Fibroblast of skin of back (primary cell): ENCODE measurements around the gene DIRAS1.
"Not testable (repeated sequence)": the region's sequence is repeated elsewhere in the genome, so short reads cannot be mapped to it uniquely, and the experiment has no call there.

ENCODE experiments used
- DNase-seq: peaks from one replicate; pipeline ENCODE4 v3.0.0-alpha.2; 2013

The DIRAS1 gene

DNA sequence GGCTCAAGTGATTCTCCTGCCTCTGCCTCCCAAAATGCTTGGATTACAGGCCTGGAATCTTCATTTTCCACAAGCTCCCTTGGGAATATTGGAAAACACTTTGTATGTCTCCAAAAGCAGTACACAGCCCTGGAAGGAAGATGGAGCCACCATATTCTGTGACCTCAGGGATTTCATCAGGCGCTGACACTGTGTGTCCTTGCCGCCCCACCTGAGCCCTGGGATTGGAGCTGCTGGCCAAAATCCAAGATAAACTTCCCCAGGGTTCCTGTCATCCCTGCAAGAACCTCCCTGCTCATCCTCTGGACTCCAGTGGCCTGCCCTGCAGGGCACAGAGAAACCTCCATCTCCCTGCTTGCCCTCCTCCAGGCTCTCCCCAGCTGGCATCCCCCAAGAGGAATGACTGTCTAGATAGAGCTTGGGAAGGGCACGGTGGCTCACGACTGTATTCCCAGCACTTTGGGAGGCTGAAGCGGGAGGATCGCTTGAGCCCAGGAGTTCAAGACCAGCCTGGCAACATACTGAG, 17.4 kb downstream of the DIRAS1 start:
- no peak for DNase-seq

DNA sequence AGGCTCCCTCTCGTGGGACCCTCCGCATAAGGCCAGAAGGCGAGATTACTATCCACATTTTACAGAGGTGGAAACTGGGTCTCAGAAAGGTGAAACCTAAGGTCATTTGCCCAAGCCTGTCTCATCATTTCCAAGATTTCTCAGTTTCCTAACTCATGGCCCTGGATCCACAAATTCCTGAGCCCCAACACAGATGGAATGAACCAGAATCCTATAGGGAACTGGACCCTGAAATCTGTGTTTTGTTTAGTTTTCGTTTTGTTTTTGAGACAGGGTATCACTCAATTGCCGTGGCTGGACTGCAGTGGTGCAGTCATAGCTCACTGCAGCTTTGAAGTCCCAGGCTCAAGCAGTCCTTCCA, 18.1 kb downstream of the DIRAS1 start:
- DNase-seq = no peak

DNA sequence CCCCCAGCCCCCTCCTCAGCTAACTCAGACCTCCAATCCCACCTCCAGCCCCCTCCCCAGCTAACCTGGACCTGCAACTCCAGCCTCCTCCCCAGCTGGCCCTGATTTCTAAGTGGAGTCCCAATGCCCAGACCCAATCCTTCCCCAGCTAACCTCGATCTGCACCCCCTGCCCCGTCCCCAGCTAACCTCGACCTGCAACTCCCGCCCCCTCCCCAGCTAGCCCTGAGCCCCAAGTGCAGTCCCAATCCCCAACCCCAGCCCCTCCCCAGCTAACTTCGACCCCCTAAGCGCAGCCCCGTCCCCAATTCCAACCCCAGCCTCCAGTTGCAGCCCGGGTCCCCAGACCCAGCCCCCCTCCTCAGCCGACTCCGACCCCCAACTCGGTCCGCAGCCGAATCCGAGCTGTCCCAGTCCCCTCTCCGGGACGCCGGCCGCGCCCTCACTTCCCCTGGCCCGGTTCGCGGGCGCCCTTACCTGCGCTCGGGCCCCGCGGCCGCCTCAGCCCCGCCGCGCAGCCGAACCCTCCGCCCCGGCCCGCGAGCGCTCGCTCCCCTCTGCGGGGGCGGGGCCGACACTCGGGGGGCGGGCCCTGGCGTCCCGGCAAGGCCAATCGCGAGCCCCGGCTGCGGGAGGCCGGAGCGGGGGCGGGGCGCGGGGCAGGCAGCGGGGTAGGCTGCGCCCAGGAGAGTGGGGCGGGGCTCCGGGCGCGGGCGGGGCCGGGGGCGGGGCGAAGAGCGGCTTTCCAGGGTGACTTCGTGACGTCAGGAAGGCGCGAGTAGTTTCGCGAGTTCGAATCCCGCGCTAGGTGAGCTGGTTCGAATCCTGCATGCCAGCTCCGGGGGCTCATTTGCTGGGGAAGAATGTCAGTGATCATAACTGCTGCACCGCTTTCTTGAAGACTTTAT, 18.7 kb downstream of the DIRAS1 start, which contains the start of gene GNG7:
GNG7 (minus strand) TSS at position 525 of the 907 bp plus-strand sequence. CDS start 182,006 bp downstream, outside the sequence.
- peak; percentile 79 for DNase-seq

DNA sequence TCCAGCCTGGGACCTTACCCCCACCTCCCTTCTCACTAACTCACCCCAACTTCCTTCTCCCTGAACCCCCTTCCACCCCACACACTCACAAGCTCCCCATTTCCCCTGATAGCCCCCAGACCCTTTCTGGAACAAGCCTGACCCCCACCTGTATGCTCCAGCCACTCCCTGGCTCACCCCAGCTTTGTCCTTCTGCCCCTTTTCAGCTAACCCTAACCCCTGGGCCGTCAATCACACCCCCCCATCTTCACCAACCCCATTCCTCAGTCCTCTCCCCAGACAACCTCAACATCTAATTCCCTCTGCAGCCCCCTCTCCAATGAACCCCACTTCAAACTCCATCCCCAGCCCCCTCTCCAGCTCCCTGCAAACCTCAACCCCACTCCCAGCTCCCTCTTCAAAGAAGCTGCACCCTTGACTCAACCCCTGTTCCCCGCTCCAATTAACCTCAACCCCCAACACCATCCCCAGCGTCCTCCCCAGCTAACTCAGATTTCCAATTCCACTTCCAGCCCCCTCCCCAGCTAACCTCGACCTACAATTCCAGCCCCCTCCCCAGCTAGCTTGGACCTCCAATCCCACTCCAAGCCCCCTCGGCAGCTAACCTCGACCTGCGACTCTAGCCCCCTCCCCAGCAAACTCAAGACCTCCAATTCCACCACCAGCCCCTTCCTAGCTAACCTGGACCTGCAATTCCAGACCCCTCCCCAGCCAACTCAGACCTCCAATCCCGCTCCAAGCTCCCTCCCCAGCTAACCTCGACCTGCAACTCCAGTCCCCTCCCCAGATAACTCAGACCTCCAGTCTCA, 19.6 kb downstream of the DIRAS1 start:
- DNase-seq = no peak

DNA sequence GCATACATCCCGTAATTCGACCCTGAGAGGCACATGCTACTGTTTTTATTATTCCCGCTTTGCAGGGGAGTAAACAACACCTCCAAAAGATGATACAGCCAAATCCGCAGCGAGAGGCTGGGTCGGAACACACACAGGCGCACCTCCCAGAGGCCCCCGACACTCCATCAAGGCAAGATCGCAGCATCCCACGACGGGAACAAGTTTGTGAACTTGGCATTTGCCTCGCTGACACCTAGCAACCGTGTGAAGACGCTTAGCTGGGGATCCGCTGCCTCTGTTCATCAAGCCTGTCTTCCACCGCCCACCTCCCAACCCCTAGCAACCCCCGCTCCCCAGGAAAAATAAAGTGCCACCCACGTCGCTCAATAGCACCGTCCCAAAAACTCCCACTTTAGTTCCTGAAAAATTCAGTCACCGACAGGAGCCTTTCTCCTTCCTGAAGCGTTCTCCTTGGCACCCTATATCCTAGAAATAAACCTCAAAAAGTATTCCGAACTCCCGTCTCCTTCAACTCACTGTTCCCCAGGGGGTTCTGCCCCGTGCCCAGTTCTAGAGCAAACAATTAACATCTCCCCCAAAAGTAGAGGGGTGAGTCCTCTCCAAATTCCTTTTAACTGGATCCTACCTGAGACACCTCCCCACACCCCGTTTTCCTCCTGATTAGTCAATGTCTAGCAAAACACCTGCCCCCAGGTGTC, 20.4 kb downstream of the DIRAS1 start:
- DNase-seq = no peak

DNA sequence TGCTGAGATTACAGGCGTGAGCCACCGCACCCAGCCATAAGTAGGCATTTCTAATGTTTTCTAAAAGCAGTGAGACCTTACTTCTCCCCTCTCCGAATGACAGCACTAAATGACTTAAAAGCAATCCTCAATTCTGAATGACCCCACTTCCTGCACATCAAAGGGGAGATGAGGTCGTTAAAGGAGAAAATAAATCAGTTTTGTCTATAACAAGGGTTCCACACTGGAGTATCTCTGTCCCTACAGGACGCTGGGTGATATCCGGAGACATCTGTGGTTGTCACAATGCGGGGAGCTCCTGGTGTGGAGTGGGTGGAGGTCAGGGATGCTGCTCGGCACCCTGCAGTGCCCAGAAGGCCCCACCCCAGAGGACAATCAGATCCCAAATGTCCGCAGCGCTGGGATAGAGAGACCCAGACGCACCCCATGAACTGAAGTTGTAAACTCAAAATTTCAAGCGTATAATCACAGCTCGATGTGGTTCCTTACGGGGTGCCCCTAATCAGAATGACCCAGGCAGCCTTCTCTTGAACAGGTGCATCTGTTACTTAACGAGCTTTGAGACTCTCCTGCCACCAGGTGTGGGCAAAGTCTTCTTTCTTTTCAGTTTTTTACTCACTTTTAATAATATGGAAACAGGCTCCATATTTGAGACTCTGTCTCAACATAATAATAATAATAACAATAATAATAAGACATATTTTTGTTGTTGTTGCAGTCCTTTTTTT, 21.6 kb downstream of the DIRAS1 start:
- no peak for DNase-seq

DNA sequence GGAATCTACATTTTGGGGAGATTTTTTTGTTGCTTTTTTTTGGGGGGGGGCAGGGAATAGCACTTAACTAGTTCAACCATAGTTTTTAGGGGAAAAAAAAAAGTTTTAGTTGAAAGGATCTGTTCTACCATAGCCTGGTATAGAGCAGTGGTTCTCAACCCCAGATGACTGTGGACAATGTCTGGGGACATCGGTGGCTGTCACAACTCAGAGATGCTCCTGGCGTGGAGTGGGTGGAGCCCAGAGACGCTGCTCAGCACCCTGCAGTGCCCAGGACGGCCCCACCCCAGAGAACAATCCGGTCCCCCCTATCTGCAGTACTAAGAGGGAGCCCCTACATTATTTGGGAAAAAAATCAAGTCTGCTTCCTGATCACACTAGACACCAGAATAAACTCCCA, 27.0 kb downstream of the DIRAS1 start:
- DNase-seq = no peak

DNA sequence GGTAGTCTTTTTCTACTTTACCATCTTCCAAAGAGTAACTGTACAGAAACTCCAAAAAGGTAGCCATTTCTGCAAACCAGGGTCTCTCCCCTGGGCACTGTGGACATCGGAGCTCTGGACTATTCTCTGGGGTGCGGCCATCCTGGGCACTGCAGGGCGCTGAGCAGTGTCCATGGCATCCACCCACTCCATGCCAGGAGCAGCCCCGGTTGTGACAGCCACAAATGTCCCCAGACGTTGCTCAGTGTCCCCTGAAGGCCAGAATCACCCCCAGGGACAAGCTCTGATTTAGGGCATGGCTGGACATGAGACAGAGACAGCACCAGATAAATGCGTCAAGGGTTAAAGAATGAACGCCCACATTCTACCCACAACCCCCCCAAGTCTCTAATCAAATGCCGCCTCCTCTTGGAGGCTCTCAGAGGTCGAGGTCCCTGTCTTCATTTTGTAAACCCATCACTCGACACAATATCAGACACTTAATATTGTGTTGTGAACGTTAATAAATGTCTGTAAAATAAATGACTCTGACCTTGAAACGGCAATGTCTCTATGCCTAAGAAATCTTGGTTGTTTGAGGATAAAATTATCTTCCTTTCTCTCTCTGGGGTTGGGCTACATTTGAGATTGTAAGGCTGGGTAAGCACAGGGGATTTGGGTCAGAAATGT, 27.5 kb downstream of the DIRAS1 start:
- DNase-seq = no peak

DNA sequence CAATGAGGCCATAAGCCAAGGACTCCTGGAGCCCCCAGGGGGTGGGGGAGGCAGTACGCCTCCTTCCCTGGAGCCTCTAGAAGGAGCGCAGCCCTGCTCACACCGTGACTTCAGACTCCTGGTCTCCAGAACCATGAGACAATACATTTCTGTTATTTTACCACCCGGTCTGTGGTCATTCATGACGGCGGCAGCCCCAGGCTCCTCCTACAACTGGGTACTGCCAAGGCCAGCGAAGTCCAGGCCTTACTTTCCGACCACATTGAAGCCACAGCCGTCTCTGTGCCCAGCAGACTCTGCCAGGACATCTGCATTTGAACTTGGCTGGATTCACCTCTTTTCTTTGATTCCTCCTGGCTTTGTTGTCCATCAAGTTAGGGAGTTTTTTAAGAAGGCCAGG, 29.2 kb downstream of the DIRAS1 start:
- DNase-seq = no peak

DNA sequence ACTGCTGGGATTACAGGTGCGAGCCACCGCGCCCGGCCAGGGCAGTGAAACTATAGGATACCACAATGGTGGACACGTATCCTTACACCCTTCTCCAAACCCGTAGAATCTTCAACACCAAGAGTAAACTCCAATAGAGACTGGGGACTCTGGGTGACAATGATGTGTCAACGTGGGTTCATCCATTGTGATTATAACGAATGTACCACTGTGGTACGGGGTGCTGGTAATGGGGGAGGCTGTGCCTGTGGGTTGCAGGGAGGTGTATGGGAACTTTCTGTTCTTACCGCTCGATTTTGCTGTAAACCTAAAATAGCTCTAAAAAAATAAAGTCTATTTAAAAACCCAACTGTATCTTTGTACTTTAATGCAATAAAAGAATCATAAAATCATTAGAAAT, 30.3 kb downstream of the DIRAS1 start:
- DNase-seq = no peak

DNA sequence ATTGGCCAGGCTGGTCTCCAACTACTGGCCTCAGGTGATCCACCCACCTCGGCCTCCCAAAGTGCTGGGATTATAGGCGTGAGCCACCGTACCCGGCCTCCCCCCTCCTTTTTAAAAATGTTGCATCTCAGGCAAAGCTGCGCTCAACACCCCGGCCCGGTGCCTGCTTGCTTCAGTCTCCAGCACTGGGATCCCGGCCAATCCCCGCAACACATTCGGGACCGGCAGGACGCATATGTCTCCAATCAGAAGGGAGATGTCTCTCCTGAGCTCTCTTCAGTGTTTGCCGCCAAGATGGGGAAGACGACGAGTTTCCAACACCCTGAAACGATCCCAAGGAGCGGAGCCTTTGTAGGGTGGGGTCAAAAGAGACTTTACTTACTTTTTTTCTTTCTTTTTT, 34.8 kb downstream of the DIRAS1 start:
- no peak for DNase-seq

DNA sequence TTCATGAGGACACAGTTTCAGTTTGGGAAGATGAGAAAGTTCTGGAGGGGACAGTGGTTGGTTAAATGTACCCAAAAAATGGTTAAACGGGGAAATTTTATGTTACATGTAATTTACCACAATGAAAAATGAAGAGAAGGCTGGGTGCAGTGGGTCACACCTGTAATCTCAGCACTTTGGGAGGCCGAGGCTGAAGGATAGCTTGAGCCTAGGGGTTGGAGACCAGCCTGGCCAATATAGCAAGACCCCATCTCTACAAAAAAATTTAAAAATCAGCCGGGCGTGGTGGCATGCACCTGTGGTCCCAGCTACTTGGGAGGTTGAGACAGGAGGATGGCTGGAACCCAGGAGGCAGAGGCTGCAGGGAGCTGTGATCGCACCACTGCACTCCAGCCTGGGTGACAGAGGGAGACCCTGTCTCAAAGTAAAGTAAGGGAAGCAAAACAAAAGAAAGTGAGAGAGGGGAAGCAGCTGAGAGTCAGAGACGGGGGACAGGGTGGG, 35.9 kb downstream of the DIRAS1 start:
- no peak for DNase-seq

DNA sequence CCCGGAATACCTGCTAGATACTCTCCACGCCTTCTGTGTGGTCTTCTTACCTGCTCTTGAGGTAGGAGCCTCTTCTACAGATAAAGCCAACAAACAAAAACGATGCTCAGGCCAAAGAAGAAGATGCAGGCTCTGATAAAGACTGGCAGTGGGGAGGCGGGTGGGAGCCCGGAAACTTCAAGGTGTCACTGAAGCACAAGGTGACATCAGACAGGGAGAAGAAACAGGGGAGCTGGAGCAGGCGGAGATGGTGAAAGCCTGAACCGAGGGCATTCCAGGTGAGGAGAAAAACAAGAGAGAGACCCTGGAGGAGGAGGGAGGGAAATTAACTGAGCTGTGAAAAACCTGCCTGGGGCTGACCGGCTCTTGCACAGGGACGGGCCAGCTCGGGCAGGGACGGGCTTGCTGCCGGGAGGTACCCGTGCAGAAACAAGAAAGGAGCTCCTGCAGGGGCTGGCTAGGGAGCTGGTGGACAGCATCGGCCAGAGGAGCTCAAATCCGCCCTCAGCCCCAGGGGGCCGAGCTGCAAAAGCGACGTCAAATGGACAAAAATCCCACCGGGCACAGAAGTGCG, 37.7 kb downstream of the DIRAS1 start:
- no peak for DNase-seq

DNA sequence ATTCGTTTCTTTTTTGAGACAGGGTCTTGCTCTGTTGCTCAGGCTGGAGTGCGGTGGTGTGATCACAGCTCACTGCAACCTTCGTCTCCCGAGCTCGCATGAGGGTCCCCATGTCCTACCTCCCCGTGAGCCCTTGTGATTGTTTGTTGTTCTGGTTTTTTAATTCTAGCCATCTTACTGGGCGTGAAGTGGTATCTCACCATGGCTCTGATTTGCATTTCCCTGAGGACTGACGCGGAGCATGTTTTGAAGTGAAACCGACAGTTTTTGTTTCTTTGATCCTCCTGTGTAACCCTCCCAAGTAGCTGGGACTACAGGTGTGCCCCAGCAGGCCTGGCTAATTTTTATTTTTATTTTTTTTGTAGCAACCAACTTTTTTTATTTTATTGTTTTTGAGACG, 40.4 kb downstream of the DIRAS1 start:
- no peak for DNase-seq

DNA sequence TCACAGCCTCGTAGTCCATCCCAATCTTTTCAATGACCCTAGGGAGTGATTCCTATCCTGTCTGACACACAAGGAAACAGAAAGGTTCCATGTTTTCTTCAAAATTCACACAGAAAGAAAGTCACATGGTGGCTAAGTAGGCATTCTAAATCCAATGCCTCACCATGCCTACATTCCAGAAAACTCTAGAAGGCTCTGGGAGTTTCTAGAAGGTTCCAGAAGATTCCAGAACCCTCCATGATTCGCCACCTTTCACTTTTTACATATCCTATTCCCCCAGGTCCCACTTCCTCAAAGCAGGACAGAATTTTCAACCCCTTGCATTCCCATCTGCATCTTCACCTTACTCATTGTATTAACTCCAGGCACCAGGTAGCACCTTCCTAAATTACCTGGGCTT, 41.7 kb downstream of the DIRAS1 start:
- no peak for DNase-seq

DNA sequence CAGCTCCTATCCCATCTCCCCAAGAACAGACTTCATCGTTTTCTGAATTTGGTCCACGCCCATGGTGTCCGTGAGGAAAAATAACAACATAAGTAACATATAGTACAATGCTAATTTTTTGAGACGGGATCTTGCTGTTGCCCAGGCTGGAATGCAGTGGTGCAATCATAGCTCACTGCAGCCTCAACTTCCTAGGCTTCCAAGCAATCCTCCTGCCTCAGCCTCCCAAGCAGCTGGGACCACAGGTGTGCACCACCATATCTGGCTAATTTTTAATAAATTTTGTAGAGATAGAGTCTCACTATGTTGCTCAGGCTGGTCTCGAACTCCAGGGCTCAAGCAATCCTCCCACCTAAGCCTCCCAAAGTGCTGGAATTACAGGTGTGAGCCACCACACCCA, 42.2 kb downstream of the DIRAS1 start:
- not testable (repeated sequence) for DNase-seq

DNA sequence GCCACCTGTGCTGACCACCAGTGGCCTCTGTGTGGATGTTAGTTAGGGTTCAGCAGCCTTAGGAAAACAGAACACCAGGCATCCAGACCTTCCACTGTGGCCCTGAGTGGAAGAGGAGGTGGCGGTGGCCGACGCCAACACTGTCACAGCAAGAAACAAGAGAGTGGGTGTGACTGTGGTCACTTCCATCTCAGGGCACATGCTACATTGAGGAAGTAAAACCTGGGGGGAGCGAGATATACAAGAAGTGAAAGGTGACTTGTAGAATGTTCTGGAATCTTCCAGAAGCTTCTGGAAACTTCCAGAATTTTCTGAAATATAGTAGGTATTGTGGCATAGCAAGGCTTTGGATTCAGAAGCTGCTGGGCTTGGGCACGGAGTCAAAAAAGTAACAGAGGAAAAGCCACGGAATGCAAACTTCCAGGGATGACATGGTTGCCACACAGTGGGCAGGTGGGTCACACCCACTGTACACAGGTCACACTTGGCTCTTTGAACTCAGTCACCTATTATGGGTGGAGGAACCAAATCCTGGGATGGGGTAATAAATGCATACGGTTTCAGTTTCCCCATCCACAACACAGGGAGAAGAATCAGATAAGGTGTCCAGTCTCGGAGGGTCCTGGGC, 43.0 kb downstream of the DIRAS1 start:
- DNase-seq = no peak

DNA sequence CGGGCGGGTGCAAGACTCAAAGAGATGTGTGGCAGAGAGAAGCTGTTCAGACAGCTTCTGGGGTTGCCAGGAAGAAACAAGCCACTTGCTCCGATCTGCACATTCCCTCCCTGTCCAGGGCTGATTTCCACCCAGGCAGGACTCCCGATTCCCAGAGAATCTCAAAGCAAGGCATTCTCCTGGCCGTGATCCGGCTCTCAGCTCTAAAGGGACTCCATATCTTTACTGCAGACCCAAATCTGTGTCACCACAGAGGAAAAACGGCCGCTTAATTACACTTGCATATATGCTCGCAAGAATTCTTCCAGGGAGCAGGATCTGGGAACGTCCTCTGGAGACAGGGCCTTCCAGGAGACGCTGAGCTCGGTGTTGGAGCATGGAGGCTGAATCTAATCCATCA, 44.3 kb downstream of the DIRAS1 start:
- DNase-seq = no peak

DNA sequence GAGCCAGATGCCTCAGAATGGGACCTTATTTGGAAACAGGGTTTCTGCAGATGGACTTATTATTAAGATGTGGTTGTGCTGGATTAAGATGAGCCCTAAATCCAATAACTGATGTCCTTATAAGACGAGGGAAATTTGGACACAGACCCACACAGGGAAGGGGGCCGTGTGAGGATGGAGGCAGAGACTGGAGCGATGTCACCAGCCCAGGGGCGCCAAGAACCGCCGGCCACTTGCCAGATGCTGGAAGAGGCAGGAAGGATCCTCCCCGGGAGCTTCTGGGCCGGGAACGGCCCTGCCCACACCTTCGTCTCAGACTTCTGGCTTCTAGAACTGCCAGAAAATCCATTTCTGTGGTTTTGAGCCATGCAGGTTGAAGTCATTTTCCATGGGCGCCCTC, 45.3 kb downstream of the DIRAS1 start:
- DNase-seq = no peak

DNA sequence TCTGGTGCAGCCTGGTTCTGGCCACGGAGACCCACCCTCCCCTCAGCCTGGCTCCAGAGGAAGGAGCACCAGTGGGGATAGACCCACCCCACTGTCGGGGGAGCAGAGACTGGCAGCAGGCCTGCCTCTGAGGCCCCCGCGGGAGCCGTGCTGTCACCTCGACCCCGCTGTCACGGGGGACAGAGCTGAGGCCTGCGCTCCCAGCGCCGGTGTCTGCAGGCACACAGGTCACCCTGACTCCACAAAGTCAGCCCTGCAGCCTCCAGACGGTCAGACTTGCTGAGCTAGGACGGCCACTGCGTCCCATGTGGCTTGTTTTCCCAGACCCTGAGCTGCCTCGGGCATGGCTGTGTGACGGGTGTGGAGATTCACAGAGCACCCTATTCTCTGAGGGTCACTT, 51.0 kb downstream of the DIRAS1 start:
- DNase-seq = no peak
